ENCODE results near the gene SPATA31C1.

GRCh38 chr9:87878989-87879511 lies 38.7 kb upstream of the SPATA31C1 start:
- TF ChIP-seq POLR2A (IDR thresholded peaks at IDR 0.05), result no peak
- no peak for TF ChIP-seq CTCF (IDR thresholded peaks at IDR 0.05)

All from breast epithelium (tissue), 3 donors.